ENCODE results near the gene TMPRSS4. TPM values are rescaled to one million over a fixed set of nuclear protein-coding genes. Genes with fewer than 3 reads are reported as not detected.

TMPRSS4 gene
- total and polyA plus RNA-seq, 2 experiments from 2014 or later, result 0.10 to 0.58 TPM

DNA sequence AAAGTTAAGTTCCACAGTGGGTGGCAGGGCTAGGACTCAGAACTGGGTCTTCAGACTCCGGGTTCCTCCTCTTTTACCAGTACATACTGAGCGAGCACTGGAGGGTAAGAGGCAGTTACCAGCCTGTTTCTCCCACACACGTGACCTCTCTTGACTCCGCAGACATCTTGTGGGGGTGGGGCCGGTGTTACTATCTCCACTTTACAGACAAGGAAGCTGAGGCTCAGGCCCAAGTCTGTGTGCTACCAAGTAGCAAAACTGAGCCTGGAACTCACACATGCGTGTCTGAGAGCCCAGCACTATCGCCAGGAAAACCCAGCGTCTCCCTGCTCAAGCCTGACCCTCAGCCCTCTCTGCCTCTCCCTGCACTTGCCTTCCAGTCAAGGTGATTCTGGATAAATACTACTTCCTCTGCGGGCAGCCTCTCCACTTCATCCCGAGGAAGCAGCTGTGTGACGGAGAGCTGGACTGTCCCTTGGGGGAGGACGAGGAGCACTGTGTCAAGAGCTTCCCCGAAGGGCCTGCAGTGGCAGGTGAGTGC is 25.9 kb downstream of the TMPRSS4 start:
- ATAC-seq (no peak), DNase-seq (ENCODE audit: low spot score) (no peak)
- peaks cover 30% of the 10 kb centered on the region for H3K4me1 Mint-ChIP-seq
- H3K27me3 Mint-ChIP-seq (ENCODE audit: insufficient read depth, low read depth, poor library complexity), result peaks cover 11% of the 10 kb centered on the region
- Histone ChIP-seq H3K27ac (ENCODE audit: low read depth) (no peak overlapping the region), H3K9me2 (ENCODE audit: insufficient read depth) (peaks cover 1% of the 10 kb centered on the region; the same call in 1 of the 2 replicates), H3K4me2 (no peak overlapping the region), H3K4me3 (no peak overlapping the region), H3K79me2 (replicated peaks; ENCODE audit: insufficient read depth) (no peaks in the 10 kb centered on the region), H3F3A (replicated peaks; ENCODE audit: low read depth) (no peaks in the 10 kb centered on the region), H3K27me3 (ENCODE audit: insufficient read depth) (no peaks in the 10 kb centered on the region), H3K4me1 (ENCODE audit: insufficient read depth) (peaks cover 11% of the 10 kb centered on the region), H3K36me3 (ENCODE audit: insufficient read depth) (no peaks in the 10 kb centered on the region), H2AFZ (peak overlapping the region; percentile 47), H4K20me1 (replicated peaks; ENCODE audit: insufficient read depth) (no peaks in the 10 kb centered on the region)
- TF ChIP-seq, protein P1, sequence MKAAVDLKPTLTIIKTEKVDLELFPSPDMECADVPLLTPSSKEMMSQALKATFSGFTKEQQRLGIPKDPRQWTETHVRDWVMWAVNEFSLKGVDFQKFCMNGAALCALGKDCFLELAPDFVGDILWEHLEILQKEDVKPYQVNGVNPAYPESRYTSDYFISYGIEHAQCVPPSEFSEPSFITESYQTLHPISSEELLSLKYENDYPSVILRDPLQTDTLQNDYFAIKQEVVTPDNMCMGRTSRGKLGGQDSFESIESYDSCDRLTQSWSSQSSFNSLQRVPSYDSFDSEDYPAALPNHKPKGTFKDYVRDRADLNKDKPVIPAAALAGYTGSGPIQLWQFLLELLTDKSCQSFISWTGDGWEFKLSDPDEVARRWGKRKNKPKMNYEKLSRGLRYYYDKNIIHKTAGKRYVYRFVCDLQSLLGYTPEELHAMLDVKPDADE (IDR thresholded peaks at IDR 0.05), result no peak
- TF ChIP-seq STAT1 (IDR thresholded peaks at IDR 0.05; ENCODE audit: unreplicated experiment) (no peak), ZNF331 (CRISPR knock-in tag; IDR thresholded peaks at IDR 0.05; ENCODE audit: low read depth) (no peak)
- TF ChIP-seq, protein P2, sequence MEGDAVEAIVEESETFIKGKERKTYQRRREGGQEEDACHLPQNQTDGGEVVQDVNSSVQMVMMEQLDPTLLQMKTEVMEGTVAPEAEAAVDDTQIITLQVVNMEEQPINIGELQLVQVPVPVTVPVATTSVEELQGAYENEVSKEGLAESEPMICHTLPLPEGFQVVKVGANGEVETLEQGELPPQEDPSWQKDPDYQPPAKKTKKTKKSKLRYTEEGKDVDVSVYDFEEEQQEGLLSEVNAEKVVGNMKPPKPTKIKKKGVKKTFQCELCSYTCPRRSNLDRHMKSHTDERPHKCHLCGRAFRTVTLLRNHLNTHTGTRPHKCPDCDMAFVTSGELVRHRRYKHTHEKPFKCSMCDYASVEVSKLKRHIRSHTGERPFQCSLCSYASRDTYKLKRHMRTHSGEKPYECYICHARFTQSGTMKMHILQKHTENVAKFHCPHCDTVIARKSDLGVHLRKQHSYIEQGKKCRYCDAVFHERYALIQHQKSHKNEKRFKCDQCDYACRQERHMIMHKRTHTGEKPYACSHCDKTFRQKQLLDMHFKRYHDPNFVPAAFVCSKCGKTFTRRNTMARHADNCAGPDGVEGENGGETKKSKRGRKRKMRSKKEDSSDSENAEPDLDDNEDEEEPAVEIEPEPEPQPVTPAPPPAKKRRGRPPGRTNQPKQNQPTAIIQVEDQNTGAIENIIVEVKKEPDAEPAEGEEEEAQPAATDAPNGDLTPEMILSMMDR (conservative IDR thresholded peaks at IDR 0.05; ENCODE audit: low read depth in 2 of 2), result no peak
- no peak overlapping the region for H3K27ac Mint-ChIP-seq
- no peaks in the 10 kb centered on the region; the same call in 2 of the 3 replicates for H3K9me3 Mint-ChIP-seq
- no peak overlapping the region for H3K4me3 Mint-ChIP-seq
- H3K36me3 Mint-ChIP-seq (ENCODE audit: low read depth), result no peaks in the 10 kb centered on the region; the same call in 2 of the 3 replicates

DNA sequence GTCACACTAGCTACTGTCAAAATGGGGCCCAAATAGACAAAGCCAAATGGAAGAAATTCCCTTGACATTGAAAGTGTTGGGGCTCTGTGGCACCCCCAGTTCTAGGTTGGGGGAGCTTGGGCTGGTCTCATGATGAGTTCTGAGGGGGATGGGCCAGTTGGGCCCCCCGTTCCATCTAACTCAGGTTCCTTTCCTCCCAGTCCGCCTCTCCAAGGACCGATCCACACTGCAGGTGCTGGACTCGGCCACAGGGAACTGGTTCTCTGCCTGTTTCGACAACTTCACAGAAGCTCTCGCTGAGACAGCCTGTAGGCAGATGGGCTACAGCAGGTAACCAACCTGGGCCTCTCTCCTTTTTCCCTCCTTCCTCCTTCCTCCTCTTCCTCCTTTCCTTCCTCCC is 27.6 kb downstream of the TMPRSS4 start:
- Mint-ChIP-seq H3K27ac (no peak overlapping the region), H3K27me3 (ENCODE audit: insufficient read depth, low read depth, poor library complexity) (peaks cover 11% of the 10 kb centered on the region), H3K4me1 (peaks cover 26% of the 10 kb centered on the region), H3K4me3 (no peak overlapping the region), H3K9me3 (no peaks in the 10 kb centered on the region), H3K36me3 (ENCODE audit: low read depth) (no peaks in the 10 kb centered on the region; the same call in 2 of the 3 replicates)
- Histone ChIP-seq H3K9me2 (ENCODE audit: insufficient read depth) (peaks cover 3% of the 10 kb centered on the region; the same call in 1 of the 2 replicates), H3K4me3 (no peak overlapping the region), H3K27ac (ENCODE audit: low read depth) (no peak overlapping the region), H3K4me2 (no peak overlapping the region), H3K36me3 (ENCODE audit: insufficient read depth) (no peaks in the 10 kb centered on the region), H2AFZ (no peak overlapping the region), H4K20me1 (replicated peaks; ENCODE audit: insufficient read depth) (no peaks in the 10 kb centered on the region), H3K27me3 (ENCODE audit: insufficient read depth) (no peaks in the 10 kb centered on the region), H3K4me1 (ENCODE audit: insufficient read depth) (peaks cover 7% of the 10 kb centered on the region), H3K79me2 (replicated peaks; ENCODE audit: insufficient read depth) (no peaks in the 10 kb centered on the region), H3F3A (replicated peaks; ENCODE audit: low read depth) (no peaks in the 10 kb centered on the region)
- ATAC-seq (no peak), DNase-seq (ENCODE audit: low spot score) (no peak)
- TF ChIP-seq, protein P1 (IDR thresholded peaks at IDR 0.05), result no peak
- no peak for TF ChIP-seq NANOG (IDR thresholded peaks at IDR 0.05; ENCODE audit: borderline replicate concordance)
- TF ChIP-seq ZNF114 (CRISPR knock-in tag; IDR thresholded peaks at IDR 0.05), result no peak
- TF ChIP-seq POLR2AphosphoS5 (IDR thresholded peaks at IDR 0.05; ENCODE audit: low read depth), result no peak
- TF ChIP-seq ZNF462 (CRISPR knock-in tag; IDR thresholded peaks at IDR 0.05), result no peak
- no peak for TF ChIP-seq EZH2phosphoT487 (IDR thresholded peaks at IDR 0.05; ENCODE audit: unreplicated experiment)
